Stimulated activated CD4-positive, alpha-beta T cell treated with anti-CD3 and anti-CD28 coated beads, Interleukin-15, amount 100 ng/mL, for 1 hour (primary cell): Measurements from ENCODE around the gene PSG4.
"Not testable (repeated sequence)": the region's sequence is repeated elsewhere in the genome, so short reads cannot be mapped to it uniquely, and the experiment has no call there.

Source experiments
- DNase-seq, 2 donors: peaks; one replicate each; pipeline ENCODE4 v3.0.0-alpha.2; 2020; ENCODE audit warnings: low read depth in 1 of 2, low spot score in 1 of 2

Gene PSG4

GRCh38 chr19:43205471-43206105 lies at the start of gene PSG4:
PSG4 (minus strand) TSS chr19:43205638; CDS start chr19:43205536, 102 bp downstream.
- not testable (repeated sequence) for DNase-seq

- DNase-seq: not testable (repeated sequence)
Measured at GRCh38 chr19:43251428-43251827, 46.0 kb upstream of the PSG4 start.

GRCh38 chr19:43250296-43250695 lies 44.9 kb upstream of the PSG4 start:
- DNase-seq: not testable (repeated sequence)

- not testable (repeated sequence) for DNase-seq
Measured at GRCh38 chr19:43248635-43249002, 43.2 kb upstream of the PSG4 start.

- DNase-seq: not testable (repeated sequence)
Measured at GRCh38 chr19:43247243-43247880, 41.9 kb upstream of the PSG4 start.

- not testable (repeated sequence) for DNase-seq
Measured at GRCh38 chr19:43245848-43246247, 40.4 kb upstream of the PSG4 start.

GRCh38 chr19:43242211-43242610 lies 36.8 kb upstream of the PSG4 start:
- DNase-seq: not testable (repeated sequence)

- DNase-seq: not testable (repeated sequence)
Measured at GRCh38 chr19:43238213-43238612, 32.8 kb upstream of the PSG4 start.

- DNase-seq: not testable (repeated sequence)
Measured at GRCh38 chr19:43235686-43236085, 30.2 kb upstream of the PSG4 start.

- DNase-seq: no peak
Measured at GRCh38 chr19:43229315-43229714, 23.9 kb upstream of the PSG4 start.

- DNase-seq: not testable (repeated sequence)
Measured at GRCh38 chr19:43228730-43229129, 23.3 kb upstream of the PSG4 start.

- DNase-seq: not testable (repeated sequence)
Measured at GRCh38 chr19:43226986-43227385, 21.5 kb upstream of the PSG4 start.

- no peak for DNase-seq
Measured at GRCh38 chr19:43224855-43225253, 19.4 kb upstream of the PSG4 start.

GRCh38 chr19:43224201-43224854 lies 18.9 kb upstream of the PSG4 start:
- DNase-seq: not testable (repeated sequence)

GRCh38 chr19:43221891-43222290 lies 16.5 kb upstream of the PSG4 start:
- not testable (repeated sequence) for DNase-seq

GRCh38 chr19:43219136-43219535 lies 13.7 kb upstream of the PSG4 start:
- DNase-seq: not testable (repeated sequence)

- not testable (repeated sequence) for DNase-seq
Measured at GRCh38 chr19:43215881-43216280, 10.4 kb upstream of the PSG4 start.

- no peak for DNase-seq
Measured at GRCh38 chr19:43207991-43208390, 2.6 kb upstream of the PSG4 start.

- not testable (repeated sequence) for DNase-seq
Measured at GRCh38 chr19:43207174-43207573, 1.7 kb upstream of the PSG4 start.

- not testable (repeated sequence) for DNase-seq
Measured at GRCh38 chr19:43203611-43204010, 1.8 kb downstream of the PSG4 start.

- DNase-seq: not testable (repeated sequence)
Measured at GRCh38 chr19:43201891-43202290, 3.5 kb downstream of the PSG4 start.

GRCh38 chr19:43201337-43201801 lies 4.1 kb downstream of the PSG4 start:
- not testable (repeated sequence) for DNase-seq
